PC-3 (cell line): ENCODE results near the gene CLTCL1.

Experiments
- EZH2phosphoT487 ChIP-seq: fragments of 300-600 bp; sonication (generic); IDR thresholded peaks from 2 replicates; pipeline ENCODE4 v1.6.1; 2018; ENCODE audit warnings: mild to moderate bottlenecking, antibody characterized with exemption, low read length, borderline replicate concordance
- TF ChIP-seq, protein P1 (sequence below): fragments of 300-600 bp; sonication (generic); conservative IDR thresholded peaks from 2 replicates; pipeline ENCODE4 v1.5.1; 2017; ENCODE audit warnings: antibody characterized with exemption, low read depth, mild to moderate bottlenecking, low read length

DNA sequence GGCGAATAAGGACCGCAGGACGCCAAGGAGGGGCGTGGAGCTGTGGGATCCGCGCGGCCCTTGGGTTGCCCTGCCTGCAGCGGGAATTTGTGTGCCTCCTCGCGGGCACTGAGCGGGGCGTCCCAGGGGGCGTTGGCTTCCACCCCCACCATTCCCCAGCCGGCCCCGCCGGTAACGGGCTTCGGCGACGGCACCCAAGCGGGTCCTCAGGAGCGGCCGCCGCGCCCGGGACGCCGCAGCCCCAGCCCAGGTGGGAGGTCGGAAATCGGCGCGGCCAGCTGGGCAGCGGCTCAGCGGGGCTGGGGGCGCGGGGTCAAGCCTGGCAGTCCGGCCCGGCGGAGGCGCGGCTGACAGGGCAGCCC is 320 bp downstream of the CLTCL1 start:
- TF ChIP-seq, protein P1, sequence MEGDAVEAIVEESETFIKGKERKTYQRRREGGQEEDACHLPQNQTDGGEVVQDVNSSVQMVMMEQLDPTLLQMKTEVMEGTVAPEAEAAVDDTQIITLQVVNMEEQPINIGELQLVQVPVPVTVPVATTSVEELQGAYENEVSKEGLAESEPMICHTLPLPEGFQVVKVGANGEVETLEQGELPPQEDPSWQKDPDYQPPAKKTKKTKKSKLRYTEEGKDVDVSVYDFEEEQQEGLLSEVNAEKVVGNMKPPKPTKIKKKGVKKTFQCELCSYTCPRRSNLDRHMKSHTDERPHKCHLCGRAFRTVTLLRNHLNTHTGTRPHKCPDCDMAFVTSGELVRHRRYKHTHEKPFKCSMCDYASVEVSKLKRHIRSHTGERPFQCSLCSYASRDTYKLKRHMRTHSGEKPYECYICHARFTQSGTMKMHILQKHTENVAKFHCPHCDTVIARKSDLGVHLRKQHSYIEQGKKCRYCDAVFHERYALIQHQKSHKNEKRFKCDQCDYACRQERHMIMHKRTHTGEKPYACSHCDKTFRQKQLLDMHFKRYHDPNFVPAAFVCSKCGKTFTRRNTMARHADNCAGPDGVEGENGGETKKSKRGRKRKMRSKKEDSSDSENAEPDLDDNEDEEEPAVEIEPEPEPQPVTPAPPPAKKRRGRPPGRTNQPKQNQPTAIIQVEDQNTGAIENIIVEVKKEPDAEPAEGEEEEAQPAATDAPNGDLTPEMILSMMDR: no peak
- no peak for TF ChIP-seq EZH2phosphoT487
